ENCODE data around the gene PGC.

DNA sequence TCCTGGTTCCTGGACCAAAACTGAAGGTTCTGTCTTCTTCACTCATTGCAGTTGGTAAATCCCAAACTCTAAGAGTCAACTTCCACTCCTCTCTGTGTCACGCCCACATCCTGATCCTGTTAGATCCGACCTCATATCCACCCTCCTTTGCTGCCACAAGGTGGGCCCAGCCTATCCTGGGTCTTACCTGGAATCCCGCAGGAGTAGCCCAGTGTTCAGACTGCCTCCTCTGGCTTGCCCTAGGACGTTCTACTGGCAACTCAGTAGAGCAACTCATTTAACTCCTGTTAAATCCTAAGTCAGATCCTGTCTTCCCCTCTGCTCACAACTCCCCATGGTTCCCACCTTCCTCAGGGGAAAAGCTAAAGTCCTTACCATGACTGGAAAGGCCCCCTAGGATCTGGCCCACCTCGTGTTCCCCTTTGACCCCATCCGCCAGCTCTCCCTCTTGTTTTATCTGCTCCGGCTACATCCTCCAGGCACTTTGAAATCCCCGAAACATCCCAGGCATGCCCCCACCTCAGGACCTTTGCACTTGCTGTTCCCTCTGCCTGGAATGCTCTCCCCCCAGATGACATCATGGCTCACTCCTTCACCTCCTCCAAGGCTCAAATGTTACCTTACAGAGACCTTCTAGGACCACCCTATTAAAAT lies 55.6 kb downstream of the PGC start:
- TF ChIP-seq, protein P1, sequence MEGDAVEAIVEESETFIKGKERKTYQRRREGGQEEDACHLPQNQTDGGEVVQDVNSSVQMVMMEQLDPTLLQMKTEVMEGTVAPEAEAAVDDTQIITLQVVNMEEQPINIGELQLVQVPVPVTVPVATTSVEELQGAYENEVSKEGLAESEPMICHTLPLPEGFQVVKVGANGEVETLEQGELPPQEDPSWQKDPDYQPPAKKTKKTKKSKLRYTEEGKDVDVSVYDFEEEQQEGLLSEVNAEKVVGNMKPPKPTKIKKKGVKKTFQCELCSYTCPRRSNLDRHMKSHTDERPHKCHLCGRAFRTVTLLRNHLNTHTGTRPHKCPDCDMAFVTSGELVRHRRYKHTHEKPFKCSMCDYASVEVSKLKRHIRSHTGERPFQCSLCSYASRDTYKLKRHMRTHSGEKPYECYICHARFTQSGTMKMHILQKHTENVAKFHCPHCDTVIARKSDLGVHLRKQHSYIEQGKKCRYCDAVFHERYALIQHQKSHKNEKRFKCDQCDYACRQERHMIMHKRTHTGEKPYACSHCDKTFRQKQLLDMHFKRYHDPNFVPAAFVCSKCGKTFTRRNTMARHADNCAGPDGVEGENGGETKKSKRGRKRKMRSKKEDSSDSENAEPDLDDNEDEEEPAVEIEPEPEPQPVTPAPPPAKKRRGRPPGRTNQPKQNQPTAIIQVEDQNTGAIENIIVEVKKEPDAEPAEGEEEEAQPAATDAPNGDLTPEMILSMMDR (IDR thresholded peaks at IDR 0.05), result no peak
- TF ChIP-seq POLR2A (IDR thresholded peaks at IDR 0.05), result no peak
